OCI-LY1 (cell line): ENCODE measurements around the gene REC114.
"Not testable (repeated sequence)": the region's sequence is repeated elsewhere in the genome, so short reads cannot be mapped to it uniquely, and the experiment has no call there.

ENCODE experiments used
- H2AFZ ChIP-seq: fragments of 200-600 bp; sonication (generic), shearing (Covaris generic); 2 replicates; pipeline ENCODE4 v1.6.0; 2014; ENCODE audit warnings: antibody characterized with exemption, mild to moderate bottlenecking, low read length
- H3F3A ChIP-seq: fragments of 200-600 bp; sonication (generic), shearing (Covaris generic); 2 replicates; pipeline ENCODE4 v1.6.0; 2014; ENCODE audit warnings: mild to moderate bottlenecking, antibody characterized with exemption, low read length, moderate library complexity; ENCODE audit not compliant: insufficient read depth
- H3K27ac ChIP-seq: fragments of 200-600 bp; sonication (generic); 2 replicates; pipeline ENCODE4 v1.5.1; 2014; ENCODE audit warnings: low read length, mixed run types, mild to moderate bottlenecking, low read depth; ENCODE audit not compliant: poor library complexity, severe bottlenecking
- H3K27me3 ChIP-seq: fragments of 200-600 bp; sonication (generic); 2 replicates; pipeline ENCODE4 v1.6.0; 2014; ENCODE audit warnings: antibody characterized with exemption, mild to moderate bottlenecking, low read length, moderate library complexity; ENCODE audit not compliant: insufficient read depth
- H3K36me3 ChIP-seq: fragments of 200-600 bp; sonication (generic); 2 replicates; pipeline ENCODE4 v1.6.1; 2014; ENCODE audit warnings: mild to moderate bottlenecking, antibody characterized with exemption, low read length, moderate library complexity, mixed read lengths; ENCODE audit not compliant: insufficient read depth
- H3K4me1 ChIP-seq: fragments of 200-600 bp; sonication (generic); 2 replicates; pipeline ENCODE4 v1.5.1; 2014; ENCODE audit warnings: mild to moderate bottlenecking, low read length, moderate library complexity; ENCODE audit not compliant: insufficient read depth, severe bottlenecking
- H3K4me2 ChIP-seq: fragments of 200-600 bp; sonication (generic), shearing (Covaris generic); 2 replicates; pipeline ENCODE4 v1.6.1; 2014; ENCODE audit warnings: low read length
- H3K4me3 ChIP-seq: fragments of 200-600 bp; sonication (generic); 2 replicates; pipeline ENCODE4 v1.5.1; 2014; ENCODE audit warnings: low read length, low read depth, mild to moderate bottlenecking, mixed read lengths; ENCODE audit not compliant: poor library complexity, severe bottlenecking
- H3K79me2 ChIP-seq: fragments of 200-600 bp; shearing (Covaris generic); 2 replicates; pipeline ENCODE4 v1.6.1; 2016; ENCODE audit warnings: mixed run types, low read length, mixed read lengths; ENCODE audit not compliant: insufficient read depth
- H3K9ac ChIP-seq: fragments of 200-600 bp; sonication (generic), shearing (Covaris generic); 2 replicates; pipeline ENCODE4 v1.6.1; 2014; ENCODE audit warnings: mild to moderate bottlenecking, low read length, mixed read lengths
- H3K9me2 ChIP-seq: fragments of 200-600 bp; sonication (generic), shearing (Covaris generic); 2 replicates; pipeline ENCODE4 v1.6.1; 2014; ENCODE audit warnings: low read depth, mild to moderate bottlenecking, low read length, mixed read lengths
- H3K9me3 ChIP-seq: fragments of 200-600 bp; shearing (Covaris generic); 2 replicates; pipeline ENCODE4 v1.6.1; 2014; ENCODE audit warnings: low read length, mixed read lengths
- H4K20me1 ChIP-seq: fragments of 200-600 bp; sonication (generic), shearing (Covaris generic); 2 replicates; pipeline ENCODE4 v1.6.0; 2016; ENCODE audit warnings: mild to moderate bottlenecking, low read length; ENCODE audit not compliant: insufficient read depth
- EZH2 ChIP-seq: fragments of 200-600 bp; sonication (generic), shearing (Covaris generic); IDR thresholded peaks from 2 replicates; pipeline ENCODE4 v1.8.0; 2017; ENCODE audit warnings: borderline replicate concordance, mixed run types, mild to moderate bottlenecking, antibody characterized with exemption, low read length, moderate library complexity, mixed read lengths
- TF ChIP-seq, protein P1 (sequence below): fragments of 200-600 bp; sonication (generic), shearing (Covaris generic); IDR thresholded peaks from 2 replicates; pipeline ENCODE4 v1.5.1; 2017; ENCODE audit warnings: mild to moderate bottlenecking, antibody characterized with exemption, low read length, moderate library complexity, mixed read lengths

REC114 gene

DNA sequence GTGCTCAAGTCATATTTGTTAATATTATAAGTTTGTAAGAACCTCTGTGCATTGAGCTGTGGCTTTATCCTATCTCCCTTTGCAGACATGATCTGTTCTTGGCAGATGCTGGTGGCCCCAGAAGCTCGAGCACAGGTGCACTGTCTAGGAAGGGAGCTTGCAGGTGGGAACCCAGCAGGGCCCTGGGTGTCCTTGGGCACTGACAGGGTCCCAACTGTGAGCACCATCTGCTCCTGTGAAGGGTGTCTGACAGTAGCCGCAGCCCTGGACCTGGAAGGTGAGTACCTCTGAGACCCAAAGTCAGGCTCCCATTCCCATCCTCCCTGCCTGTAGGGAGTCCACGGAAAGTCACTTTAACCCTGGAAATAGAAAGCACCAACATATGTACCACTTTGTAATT, 2.4 kb upstream of the REC114 start:
- Histone ChIP-seq H3F3A (no peaks in the 10 kb centered on the region), H3K27me3 (no peaks in the 10 kb centered on the region), H3K4me3 (no peak overlapping the region), H4K20me1 (no peaks in the 10 kb centered on the region), H3K9me3 (no peaks in the 10 kb centered on the region), H3K9ac (no peak overlapping the region), H3K79me2 (no peaks in the 10 kb centered on the region), H3K9me2 (no peaks in the 10 kb centered on the region), H2AFZ (no peak overlapping the region), H3K4me2 (no peak overlapping the region), H3K27ac (no peak overlapping the region), H3K4me1 (no peaks in the 10 kb centered on the region), H3K36me3 (no peaks in the 10 kb centered on the region)
- no peak for TF ChIP-seq EZH2
- TF ChIP-seq, protein P1, sequence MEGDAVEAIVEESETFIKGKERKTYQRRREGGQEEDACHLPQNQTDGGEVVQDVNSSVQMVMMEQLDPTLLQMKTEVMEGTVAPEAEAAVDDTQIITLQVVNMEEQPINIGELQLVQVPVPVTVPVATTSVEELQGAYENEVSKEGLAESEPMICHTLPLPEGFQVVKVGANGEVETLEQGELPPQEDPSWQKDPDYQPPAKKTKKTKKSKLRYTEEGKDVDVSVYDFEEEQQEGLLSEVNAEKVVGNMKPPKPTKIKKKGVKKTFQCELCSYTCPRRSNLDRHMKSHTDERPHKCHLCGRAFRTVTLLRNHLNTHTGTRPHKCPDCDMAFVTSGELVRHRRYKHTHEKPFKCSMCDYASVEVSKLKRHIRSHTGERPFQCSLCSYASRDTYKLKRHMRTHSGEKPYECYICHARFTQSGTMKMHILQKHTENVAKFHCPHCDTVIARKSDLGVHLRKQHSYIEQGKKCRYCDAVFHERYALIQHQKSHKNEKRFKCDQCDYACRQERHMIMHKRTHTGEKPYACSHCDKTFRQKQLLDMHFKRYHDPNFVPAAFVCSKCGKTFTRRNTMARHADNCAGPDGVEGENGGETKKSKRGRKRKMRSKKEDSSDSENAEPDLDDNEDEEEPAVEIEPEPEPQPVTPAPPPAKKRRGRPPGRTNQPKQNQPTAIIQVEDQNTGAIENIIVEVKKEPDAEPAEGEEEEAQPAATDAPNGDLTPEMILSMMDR: no peak

DNA sequence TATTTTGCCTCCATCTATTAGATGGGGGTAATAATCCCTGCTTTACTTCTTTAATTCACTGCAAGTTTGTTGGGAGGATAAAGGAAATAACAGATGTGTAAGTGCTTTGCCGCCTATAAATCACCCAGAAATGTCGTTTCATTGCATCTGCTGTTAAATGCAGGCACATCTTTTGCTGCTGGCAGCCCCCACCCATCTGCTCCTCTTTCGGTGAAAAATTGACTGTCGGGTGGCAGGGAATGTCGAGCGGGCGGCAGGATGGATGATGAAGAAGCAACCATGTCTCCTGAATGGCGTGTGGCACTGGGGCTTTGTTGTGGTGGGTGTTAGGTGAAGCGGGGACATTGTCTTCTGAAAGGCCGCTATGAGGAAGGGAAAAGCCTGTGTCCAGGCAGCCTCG, 543 bp upstream of the REC114 start:
- TF ChIP-seq, protein P1: no peak
- no peak for TF ChIP-seq EZH2
- H3K4me2 ChIP-seq: no peak overlapping the region
- H2AFZ ChIP-seq: no peak overlapping the region
- no peaks in the 10 kb centered on the region for H3K27me3 ChIP-seq
- H3K36me3 ChIP-seq: no peaks in the 10 kb centered on the region
- no peaks in the 10 kb centered on the region for H3K9me2 ChIP-seq
- no peaks in the 10 kb centered on the region for H3K4me1 ChIP-seq
- no peaks in the 10 kb centered on the region for H3K9me3 ChIP-seq
- H3K27ac ChIP-seq: no peak overlapping the region
- H4K20me1 ChIP-seq: no peaks in the 10 kb centered on the region
- H3K9ac ChIP-seq: no peak overlapping the region
- no peak overlapping the region for H3K4me3 ChIP-seq
- H3F3A ChIP-seq: no peaks in the 10 kb centered on the region
- H3K79me2 ChIP-seq: no peaks in the 10 kb centered on the region

DNA sequence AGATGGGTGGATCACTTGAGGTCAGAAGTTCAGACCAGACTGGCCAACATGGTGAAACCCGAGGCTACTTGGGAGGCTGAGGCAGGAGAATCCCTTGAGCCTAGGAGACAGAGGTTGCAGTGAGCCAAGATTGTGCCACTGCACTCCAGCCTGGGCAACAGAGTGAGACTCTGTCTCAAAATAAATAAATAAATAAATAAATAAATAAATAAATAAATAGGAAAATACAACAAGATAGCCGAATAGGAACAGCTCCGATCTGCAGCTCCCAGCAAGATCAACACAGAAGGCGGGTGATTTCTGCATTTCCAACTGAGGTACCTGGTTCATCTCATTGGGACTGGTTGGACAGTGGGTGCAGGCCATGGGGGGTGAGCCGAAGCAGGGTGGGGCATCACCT, 4.5 kb downstream of the REC114 start:
- not testable (repeated sequence) for H3K4me3 ChIP-seq, H3K9me2 ChIP-seq, H3K9me3 ChIP-seq, H3F3A ChIP-seq, H2AFZ ChIP-seq, H3K4me1 ChIP-seq, H3K27ac ChIP-seq, H3K27me3 ChIP-seq, H3K36me3 ChIP-seq, H3K9ac ChIP-seq, H3K79me2 ChIP-seq, H4K20me1 ChIP-seq, H3K4me2 ChIP-seq

DNA sequence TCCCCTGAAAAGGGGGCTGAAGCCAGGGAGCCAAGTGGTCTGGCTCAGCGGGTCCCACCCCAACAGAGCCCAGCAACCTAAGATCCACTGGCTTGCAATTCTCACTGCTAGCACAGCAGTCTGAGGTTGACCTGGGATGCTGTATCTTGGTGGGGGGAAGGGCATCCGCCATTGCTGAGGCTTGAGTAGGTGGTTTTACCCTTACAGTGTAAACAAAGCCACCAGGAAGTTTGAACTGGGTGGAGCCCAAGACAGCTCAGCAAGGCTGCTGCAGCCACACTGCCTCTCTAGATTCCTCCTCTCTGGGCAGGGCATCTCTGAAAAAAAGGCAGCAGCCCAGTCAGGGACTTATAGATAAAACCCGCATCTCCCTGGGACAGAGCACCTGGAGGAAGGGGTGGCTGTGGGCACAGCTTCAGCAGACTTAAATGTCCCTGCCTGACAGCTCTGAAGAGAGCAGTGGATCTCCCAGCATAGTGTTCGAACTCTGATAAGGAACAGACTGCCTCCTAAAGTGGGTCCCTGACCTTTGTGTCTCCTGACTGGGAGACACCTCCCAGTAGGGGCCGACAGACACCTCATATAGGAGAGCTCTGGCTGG, 5.3 kb downstream of the REC114 start:
- not testable (repeated sequence) for H3K79me2 ChIP-seq, H3K4me3 ChIP-seq, H2AFZ ChIP-seq, H3K36me3 ChIP-seq, H3K27me3 ChIP-seq, H3F3A ChIP-seq, H3K4me1 ChIP-seq, H4K20me1 ChIP-seq, H3K4me2 ChIP-seq, H3K9me2 ChIP-seq, H3K9me3 ChIP-seq, H3K27ac ChIP-seq, H3K9ac ChIP-seq

DNA sequence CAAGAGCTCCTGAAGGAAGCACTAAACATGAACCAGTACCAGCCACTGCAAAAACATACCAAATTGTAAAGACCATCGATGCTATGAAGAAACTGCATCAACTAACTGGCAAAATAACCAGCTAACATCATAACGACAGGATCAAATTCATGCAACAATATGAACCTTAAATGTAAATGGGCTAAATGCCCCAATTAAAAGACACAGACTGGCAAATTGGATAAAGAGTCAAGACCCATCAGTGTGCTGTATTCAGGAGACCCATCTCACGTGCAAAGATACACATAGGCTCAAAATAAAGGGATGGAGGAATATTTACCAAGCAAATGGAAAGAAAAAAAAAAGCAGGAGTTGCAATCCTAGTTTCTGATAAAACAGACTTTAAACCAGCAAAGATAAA, 7.0 kb downstream of the REC114 start:
- not testable (repeated sequence) for H2AFZ ChIP-seq, H3K27ac ChIP-seq, H3F3A ChIP-seq, H3K9me3 ChIP-seq, H3K27me3 ChIP-seq, H3K4me3 ChIP-seq, H3K36me3 ChIP-seq, H3K9ac ChIP-seq, H3K9me2 ChIP-seq, H3K4me2 ChIP-seq, H3K4me1 ChIP-seq, H4K20me1 ChIP-seq, H3K79me2 ChIP-seq
